NCI-H748 (cell line): ENCODE results near the gene MUC5B.

ENCODE experiments used
- DNase-seq: peaks from one replicate; lab custom pipeline; 2025; ENCODE audit not compliant: unreplicated experiment; lab: John Stamatoyannopoulos, UW

The MUC5B gene

DNA sequence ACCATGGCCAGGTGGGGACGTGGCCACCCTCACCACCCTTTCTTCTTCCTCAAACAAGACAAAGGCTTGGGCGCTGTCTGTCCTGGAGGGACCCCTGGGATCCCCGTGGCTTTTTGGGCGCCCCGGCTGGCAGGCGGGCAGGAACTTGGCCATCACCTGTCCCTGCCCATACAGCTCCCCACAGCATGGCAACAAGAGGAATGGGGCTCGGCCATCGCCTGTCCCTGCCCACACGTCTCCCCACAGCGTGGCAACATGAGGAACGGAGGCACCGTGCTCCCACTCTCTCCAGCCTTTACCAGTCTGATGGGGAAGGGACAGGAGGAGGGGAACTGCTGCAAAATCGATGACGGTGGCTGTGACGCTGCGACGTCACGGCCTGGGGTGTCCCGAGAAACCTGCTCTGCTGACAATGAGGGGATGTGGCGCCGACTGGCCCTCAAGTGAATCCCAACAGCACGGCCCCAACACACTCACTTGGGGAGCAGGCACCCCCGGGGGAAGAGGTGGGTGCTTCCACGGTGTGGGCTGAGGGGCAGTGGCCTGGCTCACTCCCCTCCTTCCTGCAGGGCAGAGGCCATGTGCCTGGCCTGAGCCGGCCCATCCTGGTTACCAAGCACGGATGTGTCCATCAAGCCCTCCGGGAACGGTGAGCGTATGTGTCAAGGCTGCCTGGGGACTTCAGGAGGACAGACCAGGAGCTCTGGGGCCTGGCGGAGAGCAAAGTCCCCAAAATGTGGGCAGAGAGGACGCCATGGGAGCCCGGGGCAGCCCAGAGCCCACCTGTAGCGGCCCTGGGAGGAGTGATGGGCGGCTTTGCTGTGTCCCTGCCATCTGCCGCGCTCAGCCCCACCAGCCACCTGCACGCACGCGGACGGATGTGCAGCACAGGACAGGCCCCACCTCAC is 56.2 kb downstream of the MUC5B start:
- DNase-seq, result no peak

DNA sequence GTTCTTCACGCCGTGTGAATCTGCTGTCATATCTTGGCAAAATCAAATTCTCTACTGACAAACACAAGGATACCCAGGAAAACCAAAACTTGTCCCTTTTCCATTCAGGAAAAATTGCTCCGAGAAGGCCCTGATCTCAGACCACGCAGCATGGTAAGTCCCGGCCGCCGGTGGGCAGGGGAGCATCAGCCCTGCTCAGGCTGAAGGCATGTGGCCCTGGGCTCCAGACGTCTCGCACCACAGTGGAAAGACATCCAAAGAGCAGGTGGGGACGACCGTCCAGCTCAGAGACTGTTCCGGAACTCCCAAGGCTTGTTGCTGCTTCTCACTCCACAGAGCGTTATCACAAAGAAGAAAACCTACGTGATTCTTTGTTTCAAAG is 56.8 kb downstream of the MUC5B start:
- DNase-seq, result no peak

DNA sequence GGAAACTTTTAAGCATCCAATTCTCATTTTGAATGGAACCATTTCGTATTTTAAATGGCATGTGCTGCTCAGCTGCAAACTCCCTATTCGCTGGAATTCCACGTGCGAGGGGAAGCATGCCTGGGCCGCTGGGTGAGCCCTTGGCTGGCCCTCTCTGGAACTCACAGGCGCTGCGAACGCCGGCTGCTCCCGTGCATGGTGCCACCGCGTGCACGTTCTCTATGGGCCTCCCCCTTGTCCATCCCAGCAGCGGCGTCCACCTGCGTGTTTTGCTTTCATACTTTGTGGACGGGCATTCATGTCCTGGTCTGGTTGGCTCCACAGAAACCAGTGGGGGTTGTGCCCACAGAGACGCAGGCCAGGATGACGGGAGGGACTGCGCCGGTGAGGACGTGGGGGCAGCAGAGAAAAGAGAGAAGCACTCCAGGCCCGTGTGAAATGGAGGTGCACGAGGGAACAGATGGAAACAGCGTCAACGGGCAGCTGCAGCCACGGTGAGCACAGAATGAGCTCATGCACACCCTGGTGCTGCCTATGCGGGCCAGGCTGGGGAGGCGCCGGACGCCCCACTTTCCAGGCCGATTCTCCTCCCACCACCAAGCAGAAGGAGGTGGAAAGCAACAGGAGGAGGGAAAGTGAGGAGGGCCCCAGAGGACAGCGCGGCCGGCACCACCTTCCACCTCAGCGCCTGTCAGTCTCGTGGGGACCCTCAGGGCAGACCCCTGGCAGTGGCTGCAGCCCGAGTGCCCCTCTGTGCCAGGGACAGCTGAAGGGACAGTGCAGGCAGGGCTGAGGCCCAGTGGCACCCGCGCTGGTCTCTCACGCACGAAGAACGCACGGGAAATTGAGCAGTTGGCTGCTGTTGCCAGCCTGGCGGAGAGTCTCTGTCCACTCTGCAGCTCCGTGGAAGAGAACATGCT is 57.5 kb downstream of the MUC5B start:
- no peak for DNase-seq

DNA sequence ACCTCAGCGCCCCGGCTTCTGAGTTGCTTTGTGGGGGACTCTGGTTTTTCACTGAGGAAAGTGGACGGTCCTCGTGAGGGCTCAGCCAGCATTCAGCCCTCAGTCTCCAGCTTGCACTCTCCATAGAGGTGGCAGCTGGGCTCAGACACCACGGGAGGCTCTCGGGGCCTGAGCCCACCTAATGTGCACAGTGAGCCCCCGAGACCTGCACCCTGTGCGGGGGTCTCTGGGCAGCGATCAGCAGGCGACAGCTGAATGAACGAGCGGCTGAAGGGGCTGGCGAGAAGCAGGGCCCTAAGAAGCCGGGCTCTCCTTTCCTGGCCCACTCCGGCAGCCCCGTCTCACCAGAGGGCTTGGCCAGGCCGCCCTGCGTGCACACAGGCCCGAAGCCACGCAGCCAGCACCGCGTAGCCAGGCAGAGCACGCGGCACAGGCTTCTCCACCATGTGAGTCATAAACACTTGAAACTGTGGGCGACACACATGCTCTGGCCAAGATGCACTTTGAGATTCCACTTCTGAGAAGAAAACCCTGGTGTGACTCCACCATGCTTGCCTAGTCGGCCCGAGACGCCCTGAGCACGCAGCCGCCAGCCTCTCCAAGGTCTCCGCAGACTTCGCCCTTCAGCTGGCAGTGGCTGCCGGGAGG is 58.6 kb downstream of the MUC5B start:
- no peak for DNase-seq

DNA sequence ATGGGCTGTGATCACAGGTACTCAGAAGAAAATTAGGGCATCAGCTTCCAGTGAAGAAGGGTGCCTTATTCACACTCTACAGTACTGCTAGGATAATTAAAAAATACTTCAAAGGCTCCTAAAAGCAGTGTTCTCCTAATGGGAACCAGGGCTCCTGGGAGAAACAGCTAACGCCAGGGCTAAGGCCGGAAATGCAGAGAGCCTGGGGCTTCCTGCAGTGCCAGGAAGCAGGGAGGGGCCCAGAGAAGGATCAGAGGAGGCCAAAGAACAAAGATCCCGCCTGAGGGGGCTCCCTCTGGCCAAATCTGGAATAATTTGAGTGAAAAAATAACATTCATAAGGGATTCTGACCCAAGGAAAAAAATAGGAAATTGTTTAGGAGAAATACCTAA is 59.1 kb downstream of the MUC5B start:
- DNase-seq, result no peak

DNA sequence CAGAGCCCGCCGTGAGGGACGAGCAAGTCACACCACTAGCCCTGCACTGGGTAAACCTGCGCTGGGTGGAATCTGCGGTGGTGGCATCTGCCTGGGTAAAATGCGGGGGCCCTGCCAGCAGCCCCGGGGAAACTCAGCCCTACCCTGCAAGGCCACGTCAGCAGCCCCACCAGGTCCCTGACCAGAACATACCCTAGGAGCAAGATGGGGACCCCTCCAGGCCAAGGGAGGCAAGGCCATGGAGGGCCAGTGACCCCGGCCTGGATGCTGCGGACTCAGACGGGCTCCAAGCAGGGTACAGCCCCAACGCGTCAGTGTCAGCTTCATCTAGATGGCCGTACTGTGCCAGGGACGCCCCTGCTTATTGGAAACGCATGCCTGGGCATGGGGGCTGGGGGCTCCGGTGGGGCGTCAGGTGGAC is 60.2 kb downstream of the MUC5B start:
- no peak for DNase-seq

DNA sequence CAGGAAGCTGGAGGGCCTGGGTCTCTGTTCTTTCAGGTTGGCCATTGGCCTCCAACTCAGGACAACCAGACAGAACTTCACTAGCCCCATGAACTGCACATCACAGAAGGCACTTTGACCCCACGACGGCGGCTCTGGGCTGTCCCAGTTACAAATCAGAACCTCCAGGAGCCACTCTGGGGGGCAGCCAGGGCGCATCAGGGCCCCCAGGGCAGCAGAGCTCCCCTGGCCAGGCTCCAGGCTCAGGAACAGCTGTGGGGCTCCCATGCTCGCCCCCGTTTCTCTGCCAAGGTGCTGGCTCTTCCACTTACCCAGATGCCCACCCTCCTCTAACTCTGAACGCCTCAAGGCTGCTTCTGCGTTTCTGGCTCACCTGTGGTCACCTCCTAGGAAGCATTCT is 61.0 kb downstream of the MUC5B start:
- no peak for DNase-seq

DNA sequence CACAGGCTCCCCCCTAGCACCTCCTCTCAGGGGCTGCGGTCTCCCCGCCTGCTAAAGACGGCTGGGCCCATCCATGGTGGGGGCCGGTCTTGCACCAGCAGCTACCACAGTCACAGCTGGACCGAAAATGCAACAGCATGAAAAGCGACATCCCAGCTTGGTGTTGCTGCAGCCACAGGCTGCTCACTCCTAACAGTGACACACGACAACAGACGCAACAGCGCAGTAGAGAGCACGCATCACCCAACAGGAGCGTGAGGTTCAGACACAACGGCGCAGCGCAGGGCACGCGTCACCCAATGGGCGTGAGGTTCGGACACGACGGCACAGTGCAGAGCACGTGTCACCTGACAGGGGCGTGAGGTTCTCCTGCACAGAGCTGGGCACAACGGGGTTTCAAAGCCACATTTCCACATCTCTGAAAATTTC is 62.5 kb downstream of the MUC5B start:
- no peak for DNase-seq

DNA sequence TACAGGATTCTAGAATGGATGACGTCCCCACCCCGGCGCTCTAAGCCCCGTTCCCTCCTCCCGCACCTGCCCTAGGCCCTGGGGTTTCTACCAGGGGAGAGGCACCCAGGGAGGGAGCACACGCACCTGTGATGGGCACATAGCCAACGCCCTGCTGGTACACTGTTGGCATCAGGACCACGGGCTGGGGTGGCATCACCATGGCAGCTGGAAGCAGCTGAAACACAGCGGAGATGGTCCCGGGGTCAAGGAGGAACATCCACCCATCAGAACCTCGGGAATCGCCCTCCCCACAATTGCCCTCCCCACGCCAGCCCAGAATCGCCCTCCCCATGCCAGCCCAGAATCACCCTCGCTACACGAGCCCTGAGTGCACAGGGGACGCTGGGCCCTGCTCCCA is 63.0 kb downstream of the MUC5B start:
- no peak for DNase-seq

DNA sequence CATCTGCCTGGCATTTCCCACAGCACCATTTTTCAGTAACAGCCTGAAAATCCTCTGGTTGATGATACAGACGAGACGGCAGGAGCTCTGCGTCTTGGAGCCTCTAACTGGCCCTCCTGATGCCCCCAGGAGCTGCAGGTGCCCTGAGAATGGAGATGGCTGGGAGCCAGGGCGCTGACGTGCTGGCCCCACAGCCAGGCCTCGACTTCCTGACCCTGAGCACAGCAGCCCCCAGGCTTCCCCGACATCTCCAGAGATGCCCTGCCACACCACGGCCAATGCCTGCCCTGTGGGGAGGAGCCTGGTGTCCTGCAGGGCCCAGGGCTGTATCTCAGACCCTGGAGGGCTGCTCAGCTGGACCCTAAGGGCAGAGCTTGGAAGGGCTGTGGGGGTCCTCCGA is 65.1 kb downstream of the MUC5B start:
- DNase-seq, result no peak

DNA sequence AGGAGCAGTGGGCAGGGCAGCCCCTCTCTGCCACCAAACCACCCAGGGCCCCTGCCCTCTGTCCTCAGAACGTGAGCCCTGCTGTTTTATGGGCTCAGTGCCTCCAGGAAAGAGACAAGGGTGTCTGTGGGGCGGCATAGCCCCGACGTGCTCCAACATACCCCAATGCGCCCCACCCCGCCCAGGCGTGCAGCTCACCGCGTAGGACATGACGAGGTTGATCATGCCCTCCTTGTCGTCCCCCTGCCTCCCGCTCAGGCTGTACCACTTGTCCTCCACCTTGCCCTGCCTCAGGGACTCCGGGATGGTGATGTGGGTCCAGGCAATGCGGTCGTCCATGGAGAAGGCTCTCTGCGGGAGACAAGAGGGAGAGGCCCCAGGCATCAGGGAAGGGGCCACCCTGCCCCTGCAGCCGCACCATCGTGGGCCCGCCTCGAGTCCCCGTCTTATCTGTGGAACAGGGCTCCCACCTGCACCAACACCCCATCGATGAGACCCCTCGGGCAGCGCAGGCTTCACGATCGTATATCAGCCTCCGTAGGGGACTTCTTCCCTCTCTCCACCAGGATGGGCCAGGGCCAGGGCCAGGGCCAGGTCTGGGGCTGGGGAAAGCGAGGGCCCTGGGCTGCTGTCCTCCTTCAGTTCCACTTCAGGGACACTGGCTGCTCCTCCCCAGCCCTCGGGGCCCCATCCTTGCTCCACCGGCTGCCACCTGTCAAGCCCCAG is 65.7 kb downstream of the MUC5B start:
- no peak for DNase-seq

DNA sequence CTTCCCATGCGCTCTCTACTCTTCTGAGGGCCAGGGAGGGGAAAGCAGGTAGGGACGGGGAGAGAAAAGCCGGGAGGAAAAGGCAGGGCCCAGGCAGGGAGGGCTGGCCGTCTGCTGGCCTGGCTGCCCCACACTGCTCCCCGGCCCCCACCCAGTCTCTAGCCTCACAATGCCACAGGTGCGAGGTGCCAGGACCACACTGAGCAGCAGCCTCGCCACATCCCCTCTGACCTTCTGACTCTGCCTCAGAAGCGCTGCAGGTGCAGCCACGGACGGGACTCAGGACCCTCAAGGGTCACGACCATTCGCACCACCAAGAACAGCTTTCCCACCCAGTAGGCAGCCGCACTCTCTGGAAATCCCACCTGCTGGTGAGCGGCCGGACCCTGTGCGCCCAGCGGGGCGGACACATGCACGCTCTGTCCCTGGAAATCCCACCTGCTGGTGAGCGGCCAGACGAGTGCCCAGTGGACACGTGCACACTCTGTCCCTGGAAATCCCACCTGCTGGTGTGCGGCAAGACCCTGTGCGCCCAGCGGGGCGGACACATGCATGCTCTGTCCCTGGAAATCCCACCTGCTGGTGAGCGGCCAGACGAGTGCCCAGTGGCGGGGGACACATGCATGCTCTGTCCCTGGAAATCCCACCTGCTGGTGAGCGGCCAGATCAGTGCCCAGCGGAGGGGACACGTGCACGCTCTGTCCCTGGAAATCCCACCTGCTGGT is 66.5 kb downstream of the MUC5B start:
- DNase-seq, result no peak

DNA sequence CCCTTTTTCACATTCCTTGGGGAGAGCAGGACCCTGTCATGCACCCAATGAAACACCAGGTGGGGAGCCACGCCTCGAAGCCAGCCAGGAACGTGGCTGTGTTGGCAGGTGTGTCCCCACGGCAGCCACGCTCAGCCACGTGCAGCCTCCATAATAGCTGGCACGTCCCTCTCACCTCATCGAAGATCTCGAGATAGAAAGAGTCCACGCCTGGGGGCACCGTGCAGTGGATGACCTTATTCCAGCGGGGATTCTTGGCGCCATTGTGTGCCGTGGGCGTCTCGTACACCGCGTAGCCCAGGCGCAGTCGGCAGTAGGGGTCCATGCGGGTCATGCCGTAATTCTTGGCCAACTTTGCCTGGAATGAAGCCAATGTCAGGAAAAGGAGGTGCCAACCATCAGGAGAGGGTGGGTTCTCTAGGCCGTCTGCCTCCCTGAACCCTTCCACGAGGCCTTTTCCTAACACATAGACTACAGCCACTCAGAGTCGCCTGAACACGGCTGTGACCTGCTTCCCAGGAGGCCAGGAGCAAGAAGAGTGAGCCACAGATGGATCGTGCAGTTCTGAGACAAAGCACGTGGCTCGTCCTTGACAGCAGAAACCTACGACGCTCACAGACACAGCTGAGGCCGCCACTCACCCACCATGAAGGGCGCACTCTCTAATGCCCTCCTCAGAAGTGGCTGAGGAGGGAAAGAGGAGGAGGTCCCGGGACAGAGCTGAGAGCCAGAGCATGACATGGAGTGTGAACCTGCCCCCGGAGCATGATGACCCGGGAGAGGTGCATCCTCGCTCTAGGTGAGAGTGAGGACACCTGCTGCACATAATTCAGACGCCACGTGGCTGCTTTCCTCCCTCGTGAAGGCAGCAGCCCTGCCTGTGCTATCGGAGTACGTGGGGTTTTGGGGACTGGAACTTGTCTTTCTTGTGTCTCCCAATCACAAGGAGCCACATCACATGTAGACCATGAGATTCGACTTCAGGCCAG is 67.5 kb downstream of the MUC5B start:
- no peak for DNase-seq

DNA sequence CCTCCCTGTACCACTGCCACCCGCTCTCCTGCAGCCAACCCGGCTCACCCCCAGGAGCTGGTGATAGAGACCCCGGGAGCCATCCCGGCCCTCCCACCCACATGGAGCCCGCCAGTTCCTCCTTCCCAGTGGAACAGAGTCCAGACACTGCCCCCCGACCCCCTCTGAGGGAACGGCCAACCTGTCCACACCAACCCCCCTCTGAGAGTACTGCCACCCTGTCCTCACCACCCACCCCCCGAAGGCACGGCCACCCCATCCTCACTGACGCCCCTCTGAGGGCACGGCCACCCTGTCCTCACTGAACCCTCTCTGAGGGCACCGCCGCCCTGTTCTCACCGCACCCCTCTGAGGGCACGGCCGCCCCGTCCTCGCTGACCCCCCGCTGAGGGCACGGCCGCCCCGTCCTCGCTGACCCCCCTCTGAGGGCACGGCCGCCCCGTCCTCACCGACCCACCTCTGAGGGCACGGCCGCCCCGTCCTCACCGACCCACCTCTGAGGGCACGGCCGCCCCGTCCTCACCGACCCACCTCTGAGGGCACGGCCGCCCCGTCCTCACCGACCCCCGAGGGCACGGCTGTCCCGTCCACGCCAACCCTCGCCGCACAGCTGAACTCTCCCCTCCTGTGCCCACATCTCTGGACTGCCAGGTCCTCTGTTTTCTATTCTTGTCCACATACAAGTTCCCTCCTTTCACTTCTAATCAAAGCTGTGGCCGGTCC is 68.6 kb downstream of the MUC5B start:
- DNase-seq, result no peak

DNA sequence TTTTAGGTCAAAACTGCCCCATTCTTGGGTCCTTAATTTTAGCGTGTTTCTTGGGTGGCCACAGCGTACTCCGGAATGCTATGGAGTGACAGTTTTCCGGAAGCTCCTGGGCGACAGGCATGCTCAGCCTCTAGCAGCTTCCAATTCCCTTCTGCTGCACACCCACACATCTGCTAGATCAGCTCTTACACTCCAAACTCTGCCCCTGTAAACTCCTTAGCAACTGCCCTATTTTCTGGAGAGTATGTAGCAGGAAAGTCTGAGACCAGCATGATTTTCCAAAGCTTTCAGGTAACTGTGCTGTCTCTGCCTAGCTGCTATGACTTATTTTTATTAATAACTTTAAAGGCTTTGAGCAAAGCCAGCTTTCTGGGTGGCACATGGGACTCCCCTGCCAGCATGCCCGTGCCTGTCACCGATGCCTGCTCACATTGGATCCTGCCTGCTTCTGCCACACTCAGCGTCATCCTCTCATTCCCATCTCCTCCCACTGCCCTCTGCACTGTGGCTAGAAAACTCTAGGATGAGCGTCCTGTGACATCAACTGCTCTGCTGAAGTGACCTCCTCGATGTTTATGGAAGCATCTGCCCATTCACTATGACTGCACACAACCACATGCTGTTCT is 69.3 kb downstream of the MUC5B start:
- no peak for DNase-seq

DNA sequence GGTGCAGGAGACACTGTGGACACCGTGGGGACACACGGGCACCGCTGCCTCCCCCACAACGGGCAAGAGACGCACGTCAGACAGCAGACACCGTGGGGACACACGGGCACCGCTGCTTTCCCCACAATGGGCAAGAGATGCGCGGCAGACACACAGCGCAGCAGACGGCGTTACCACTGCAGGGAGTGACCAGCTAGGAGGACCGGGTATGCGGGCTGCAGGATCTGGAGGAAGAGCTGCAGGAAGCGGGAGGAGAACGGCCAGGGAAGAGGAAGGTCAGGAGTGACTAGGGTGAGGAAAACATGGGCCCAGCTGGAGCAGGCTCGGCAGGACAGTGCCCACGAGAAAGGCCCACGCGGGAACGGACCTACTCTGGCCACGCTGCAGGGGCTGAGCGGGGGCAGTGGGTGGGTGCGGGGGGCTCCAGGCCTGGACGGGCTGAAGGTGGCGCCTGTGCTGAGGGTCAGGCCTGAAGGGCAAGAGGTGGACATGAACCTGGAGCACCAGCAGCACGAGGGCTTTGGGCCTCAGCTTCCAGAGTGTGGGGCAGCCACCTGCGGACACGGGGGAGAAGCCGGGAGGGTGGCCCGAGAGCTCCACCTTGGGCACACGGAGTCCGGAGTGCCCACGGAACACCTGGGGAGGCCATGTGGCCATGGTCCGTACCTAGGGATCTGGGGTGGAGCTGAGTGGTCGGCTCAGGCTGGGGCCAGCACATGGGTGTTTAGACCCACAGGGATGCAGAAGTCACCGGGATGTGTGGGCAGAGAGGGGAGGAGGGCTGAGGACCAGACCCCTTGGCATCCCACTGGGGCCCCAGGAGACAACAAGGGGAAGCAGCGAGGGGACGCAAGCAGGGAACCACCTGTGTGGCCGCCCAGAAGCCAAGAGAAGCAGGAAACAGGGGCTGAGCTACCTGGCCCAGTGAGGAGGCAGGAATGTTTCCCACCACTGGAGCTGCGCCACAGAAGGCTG is 70.1 kb downstream of the MUC5B start:
- DNase-seq, result no peak

DNA sequence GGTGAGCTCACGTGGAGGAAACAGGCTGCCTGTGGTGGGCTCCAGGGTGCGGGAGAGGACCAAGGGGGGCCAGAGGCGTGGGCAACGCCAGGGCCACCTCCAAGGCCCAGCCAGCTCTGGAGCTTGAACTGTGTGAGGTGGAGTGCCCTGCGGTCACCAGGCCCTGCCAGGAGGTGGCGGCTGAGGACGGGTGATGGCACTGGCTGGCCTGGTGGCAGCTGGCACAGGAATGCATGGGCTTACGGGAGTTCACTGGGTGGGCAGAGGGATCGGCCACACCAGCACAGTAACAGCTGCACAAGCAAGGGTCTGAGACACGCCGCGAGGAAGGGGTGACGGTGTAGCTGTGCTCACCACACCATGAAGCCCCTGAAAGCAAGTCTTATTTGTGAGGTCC is 70.8 kb downstream of the MUC5B start:
- no peak for DNase-seq
